HG02588 (cell line): ENCODE data around the gene FARP2.
"Not testable (repeated sequence)": the region's sequence is repeated elsewhere in the genome, so short reads cannot be mapped to it uniquely, and the experiment has no call there.

Experiments
- ATAC-seq: cut with Tn5 transposase; IDR thresholded peaks from one replicate; pipeline ENCODE4 v1.9.1; 2021; ENCODE audit warnings: mild to moderate bottlenecking, moderate library complexity; ENCODE audit not compliant: unreplicated experiment

Gene FARP2

DNA sequence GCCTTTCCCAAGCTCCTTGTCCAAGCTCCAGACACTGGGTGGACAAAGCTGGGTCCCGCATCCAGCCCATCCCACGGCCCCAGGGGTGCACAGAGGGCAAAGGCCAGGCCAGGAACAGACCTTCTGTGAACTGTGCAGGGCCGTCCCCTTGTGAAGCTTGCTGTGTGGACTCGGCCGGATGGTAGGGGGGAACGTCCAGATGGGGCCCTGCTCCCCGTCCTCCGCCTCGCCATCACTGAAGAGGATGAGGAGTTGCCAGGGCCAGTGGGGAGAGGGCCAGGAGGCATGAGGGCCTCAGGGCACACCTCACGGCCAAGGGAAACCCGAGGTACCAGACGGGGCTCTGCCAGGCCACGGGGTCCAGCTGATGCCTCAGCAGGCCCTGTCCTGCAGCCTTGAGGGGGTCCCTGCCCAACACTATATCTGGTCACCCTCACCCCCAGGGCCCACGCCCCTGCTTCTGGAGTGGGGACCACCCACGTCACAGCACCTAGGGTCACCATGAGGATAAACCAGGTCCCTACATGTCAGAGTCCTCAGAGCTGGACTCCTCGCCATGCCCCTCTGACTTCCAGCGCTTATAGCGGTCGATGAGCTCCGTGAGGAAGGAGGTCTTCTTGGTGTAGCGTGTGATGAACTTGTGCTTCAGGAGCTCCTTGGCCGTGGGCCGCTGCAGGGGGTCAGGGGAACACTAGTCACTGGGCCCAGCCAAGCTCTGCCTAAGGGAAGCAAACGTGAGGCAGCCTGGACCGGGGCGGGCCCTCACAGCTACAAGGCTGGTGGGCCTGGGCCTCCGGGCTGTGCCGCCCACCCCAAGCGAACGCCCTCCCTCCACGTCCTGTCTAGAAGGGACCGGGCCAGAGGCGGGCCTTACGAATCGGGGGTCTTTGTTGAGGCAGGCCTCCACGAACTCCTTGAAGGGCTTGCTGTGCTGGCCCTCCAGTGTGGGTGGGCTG lies 142.3 kb downstream of the FARP2 start:
- ATAC-seq, result no peak

DNA sequence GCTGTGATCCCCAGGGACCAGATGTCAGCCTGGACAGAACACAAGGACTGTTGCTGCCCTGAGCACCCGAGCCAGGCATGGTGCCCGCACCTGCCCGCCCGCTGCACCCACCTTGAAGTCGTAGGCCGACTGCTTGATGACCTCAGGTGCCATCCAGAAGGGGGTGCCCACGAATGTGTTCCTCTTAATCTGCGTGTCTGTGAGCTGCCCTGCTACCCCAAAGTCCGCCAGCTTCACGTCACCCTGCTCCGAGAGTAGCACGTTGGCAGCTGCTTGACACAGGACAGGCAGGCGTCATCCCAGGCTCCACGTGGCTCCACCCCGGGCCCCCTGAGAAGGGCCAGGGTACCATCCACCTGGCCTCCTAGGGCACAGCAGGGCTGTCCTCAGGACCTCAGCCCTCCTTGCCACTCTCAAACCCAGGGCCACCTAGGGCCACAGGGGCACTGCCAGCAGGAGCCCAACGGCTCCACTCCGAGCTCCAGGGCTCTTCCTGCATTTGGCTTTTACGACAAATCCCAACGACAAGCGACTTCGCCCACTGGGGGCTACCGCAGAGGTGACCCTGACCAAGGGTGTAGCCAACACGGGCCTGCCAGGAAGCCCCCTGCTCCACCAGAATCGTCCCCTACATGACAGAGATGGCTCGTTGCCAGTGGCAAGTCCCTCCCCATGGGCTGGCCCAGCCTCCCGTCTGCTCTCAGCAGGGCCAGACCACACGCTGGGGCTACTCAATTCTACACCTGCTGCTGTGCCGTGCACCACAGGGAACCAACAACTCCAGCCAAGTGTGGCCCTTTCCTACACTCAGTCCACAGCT lies 143.3 kb downstream of the FARP2 start:
- ATAC-seq, result no peak

GRCh38 chr2:241500016-241500415 lies 143.9 kb downstream of the FARP2 start:
- no peak for ATAC-seq

DNA sequence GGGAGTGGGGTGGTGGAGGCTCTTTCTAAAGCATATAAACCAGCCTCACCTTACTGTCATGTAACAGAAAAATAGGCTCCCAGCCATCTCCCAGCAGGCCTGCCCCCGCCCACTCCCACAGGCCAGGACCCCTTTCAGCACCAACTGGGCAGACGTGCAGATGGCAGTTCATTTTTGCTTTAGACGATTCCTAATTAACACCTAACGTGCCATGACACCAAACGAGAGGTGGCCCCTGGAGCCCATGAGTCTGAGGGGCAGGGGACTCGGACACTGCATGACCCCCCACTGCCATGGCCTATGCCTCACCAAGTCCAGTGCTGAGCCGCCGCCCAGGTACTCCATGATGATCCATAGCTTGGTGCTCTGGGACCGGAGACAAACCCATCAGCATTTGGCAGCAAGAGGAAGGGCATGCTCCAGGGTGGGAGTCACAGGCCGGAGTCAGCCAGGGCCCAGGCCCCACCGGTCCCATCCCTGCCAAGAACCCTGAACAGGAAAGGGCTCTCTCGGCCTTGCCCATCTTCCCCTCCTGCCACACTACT lies 144.4 kb downstream of the FARP2 start:
- no peak for ATAC-seq

DNA sequence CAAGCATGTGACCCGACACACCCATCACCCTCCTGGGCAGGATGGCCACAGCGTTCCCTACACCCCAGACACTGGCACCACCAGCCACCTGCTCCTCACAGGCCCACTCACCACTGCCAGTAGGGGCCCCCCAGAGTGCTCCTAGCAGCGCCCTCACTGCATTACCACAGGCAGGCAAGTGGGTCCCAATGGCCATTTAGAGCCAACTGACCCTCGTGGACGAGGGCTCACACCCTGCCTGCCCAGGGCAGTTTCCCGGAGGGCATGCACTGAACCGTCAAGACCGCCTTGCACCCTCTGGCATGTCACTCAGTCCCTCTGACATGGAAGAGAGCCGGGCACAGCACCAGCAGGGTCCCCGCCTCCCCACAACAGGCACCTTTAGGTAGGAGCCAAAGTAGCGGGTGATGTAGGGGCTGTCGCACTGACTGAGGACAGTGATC lies 145.0 kb downstream of the FARP2 start:
- ATAC-seq, result no peak

GRCh38 chr2:241501551-241501950 lies 145.5 kb downstream of the FARP2 start:
- no peak for ATAC-seq

- ATAC-seq, result no peak
These were observed 146.2 kb downstream of the FARP2 start for GRCh38 chr2:241502281-241502680.

- ATAC-seq, result no peak
These were observed 147.8 kb downstream of the FARP2 start for GRCh38 chr2:241503776-241504392.

DNA sequence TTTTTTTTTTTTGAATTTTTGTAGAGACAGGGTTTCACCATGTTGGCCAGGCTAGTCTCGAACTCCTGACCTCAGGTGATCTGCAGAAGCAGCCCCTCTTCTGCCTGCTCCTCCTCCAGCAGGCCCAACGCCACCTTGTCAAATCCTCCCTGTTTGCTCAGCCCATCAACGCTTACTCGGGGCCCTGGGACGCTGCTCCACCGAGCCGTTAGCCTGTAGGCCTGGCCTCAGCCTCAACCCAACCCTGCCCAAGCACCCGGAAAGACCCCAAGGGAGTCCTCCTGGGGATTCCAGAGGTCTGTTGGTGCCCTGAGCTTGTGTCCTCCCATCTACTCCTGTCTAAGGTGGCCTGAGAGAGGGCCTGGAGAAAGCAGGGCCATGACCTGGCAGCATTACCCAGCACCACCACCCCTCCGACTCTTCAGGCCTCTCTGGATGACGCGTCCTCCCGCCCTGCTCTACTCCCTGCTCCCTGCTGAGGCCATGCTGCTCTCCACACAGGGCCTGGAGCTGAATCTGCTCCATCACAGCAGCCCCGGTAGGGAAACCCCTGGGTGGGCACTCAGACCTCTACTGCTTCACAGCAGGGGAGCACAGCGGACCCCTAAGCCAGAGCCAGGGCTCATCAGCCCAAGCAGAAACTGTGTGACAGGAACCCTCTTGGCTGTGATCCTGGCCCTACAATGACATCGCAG lies 149.1 kb downstream of the FARP2 start:
- ATAC-seq, result no peak

- ATAC-seq, result no peak
These were observed 149.7 kb downstream of the FARP2 start for GRCh38 chr2:241505781-241506201.

- not testable (repeated sequence) for ATAC-seq
These were observed 150.2 kb downstream of the FARP2 start for GRCh38 chr2:241506317-241506716.

DNA sequence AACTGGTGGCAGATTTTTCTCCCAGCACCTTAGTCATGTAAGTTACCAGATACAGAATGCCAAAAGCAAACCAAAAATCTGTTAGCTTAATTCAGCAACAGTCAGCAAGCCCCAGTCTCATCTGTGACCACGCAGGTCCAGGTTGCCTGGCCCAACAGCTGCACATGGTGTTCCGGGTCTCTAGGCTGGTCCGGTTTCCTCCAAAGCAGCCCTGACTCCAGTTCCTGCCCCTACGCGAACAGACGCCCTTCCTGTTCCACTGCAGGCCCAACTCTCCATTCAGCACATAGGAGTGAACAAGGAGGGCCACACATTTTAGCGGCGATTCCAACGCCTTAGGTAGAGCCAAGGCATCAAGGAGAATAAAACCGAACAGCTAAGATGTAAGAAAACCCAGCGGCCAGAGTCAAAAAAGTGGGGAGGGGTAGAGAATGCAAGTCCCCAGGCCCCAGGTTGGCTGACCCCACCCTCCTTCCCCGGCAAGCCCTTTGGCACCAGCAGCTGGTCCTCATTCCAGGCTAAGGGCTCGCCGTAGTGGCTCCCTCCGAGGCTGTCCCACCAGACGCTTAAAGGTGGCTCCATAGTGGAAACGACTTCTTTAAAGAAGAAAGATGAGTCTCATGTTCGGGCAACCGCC lies 150.8 kb downstream of the FARP2 start:
- no peak for ATAC-seq

GRCh38 chr2:241507430-241508239 lies 151.6 kb downstream of the FARP2 start:
- peak; percentile 25 for ATAC-seq

GRCh38 chr2:241508240-241509154 lies 152.4 kb downstream of the FARP2 start, which contains the start of gene STK25:
TSS of gene STK25 (minus strand) at chr2:241508584. CDS start at chr2:241508035, 549 bp downstream.
- peak; percentile 90 for ATAC-seq

DNA sequence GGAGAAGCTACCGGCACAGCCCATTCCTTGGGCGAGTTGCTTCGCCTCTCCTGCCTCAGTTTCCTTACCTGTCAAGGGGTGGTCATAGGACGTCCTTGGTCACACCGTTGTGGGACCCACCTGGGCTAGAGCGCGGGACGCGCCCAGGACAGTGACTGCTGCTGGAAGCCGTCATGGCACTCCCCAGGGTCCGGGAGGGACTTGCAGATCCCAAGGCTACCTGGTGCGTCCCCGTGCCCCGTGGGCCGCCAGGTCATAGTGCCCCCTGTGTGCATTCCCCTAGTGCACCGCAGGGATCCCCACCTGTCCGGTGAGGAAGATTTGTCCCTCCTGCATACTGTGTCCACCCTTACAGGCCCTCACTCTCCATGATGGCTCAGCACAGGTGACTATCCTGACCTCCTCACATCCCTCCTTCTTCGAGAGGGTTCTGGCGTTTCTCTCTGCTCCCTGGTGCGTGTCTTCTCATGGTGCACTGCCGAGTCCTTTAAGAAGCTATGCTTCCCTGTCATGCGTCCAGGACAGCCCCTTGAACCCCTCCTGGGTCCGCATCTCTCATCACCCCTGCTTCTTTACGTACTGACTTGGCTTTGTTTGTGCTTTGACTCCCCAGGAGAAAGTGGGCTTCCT lies 153.2 kb downstream of the FARP2 start:
- ATAC-seq, result no peak

DNA sequence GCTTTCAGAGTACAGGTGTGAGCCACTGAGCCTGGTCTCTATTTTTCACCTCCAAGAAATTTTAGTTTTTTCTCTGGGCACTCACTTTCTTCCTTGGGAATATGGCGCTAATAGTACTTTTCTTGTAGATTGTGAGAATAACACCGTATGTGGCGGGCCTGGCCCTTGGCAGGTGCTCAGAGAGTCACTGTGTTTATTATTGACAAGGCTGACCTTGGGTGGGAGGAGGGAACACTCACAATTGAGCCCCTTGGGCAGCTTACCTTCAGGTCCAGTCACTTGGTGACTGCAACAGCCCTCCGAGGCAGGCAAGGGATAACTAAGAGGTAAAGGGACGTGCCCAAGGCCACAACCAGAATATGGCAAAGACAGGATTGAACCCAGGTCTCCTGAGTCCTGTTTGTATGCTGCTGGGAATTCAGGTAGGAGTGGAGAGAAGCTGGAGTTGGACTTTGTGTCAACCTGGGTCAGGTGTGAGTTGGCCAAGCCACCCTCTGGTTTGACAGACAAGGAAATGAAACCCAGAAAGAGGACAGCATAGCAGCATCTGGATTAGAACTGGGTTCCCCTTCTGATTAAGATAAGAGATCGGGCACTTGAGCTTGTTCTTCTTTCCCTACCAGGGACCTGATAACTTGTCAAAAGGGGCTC lies 155.1 kb downstream of the FARP2 start:
- no peak for ATAC-seq

DNA sequence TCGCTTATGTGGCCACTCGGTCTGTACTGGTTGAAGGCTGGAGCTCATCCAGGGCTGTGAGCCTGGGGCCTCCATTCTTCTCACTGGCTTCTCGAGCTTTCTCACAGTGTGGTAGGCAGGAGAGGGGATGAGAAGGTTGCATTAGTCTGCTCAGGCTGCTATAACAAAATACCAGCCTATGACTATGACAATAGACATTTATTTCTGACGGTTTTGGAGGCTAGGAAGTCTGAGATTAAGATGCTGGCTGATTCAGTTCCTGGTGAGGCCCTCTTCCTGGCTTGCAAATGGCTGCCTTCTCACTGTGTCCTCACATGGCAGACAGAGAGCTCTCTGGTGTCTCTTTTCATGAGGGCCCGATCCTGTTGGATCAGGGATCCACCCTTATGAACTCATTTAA lies 158.5 kb downstream of the FARP2 start:
- ATAC-seq, result no peak
